Parathyroid adenoma (tissue), 2 donors: ENCODE measurements around the gene PALLD.
A peak's percentile ranks its signal among the peaks of the same experiment; 100 is the strongest.

Experiments
- H2AFZ ChIP-seq: fragments of 300-600 bp; sonication (generic); one replicate; pipeline ENCODE4 v1.7.0; 2017; ENCODE audit warnings: antibody characterized with exemption, mild to moderate bottlenecking
- H3K27ac ChIP-seq: fragments of 300-600 bp; sonication (generic); one replicate; pipeline ENCODE4 v1.7.0; 2017
- H3K27me3 ChIP-seq: fragments of 300-600 bp; sonication (generic); one replicate; pipeline ENCODE4 v1.7.0; 2017; ENCODE audit warnings: low read length; ENCODE audit not compliant: control insufficient read depth, insufficient read depth
- H3K36me3 ChIP-seq: fragments of 300-600 bp; sonication (generic); one replicate; pipeline ENCODE4 v1.7.0; 2017; ENCODE audit warnings: low read length; ENCODE audit not compliant: control insufficient read depth, insufficient read depth
- H3K4me1 ChIP-seq: fragments of 300-600 bp; sonication (generic); one replicate; pipeline ENCODE4 v1.7.0; 2017; ENCODE audit warnings: control low read depth
- H3K4me2 ChIP-seq: fragments of 300-600 bp; sonication (generic); one replicate; pipeline ENCODE4 v1.7.0; 2017; ENCODE audit warnings: low read length
- H3K4me3 ChIP-seq: fragments of 300-600 bp; sonication (generic); one replicate; pipeline ENCODE4 v1.7.0; 2017; ENCODE audit warnings: low read depth, low read length
- H3K79me2 ChIP-seq: fragments of 300-600 bp; sonication (generic); one replicate; pipeline ENCODE4 v1.7.0; 2017; ENCODE audit warnings: control low read depth
- H3K9ac ChIP-seq: fragments of 300-600 bp; sonication (generic); one replicate; pipeline ENCODE4 v1.7.0; 2017; ENCODE audit warnings: mild to moderate bottlenecking
- H3K9me3 ChIP-seq: fragments of 300-600 bp; sonication (generic); one replicate; pipeline ENCODE4 v1.7.0; 2017; ENCODE audit warnings: low read length; ENCODE audit not compliant: control insufficient read depth
- CTCF ChIP-seq: fragments of 300-600 bp; sonication (generic); IDR thresholded peaks from one replicate; pipeline ENCODE4 v1.7.0; 2017; ENCODE audit warnings: antibody characterized with exemption, mild to moderate bottlenecking
- donor health status: primary hyperparathyroidism.

Gene PALLD

GRCh38 chr4:168634276-168634802 lies 137.5 kb downstream of the PALLD start:
- peaks cover 23% of the 10 kb centered on the region for H3K4me1 ChIP-seq
- no peaks in the 10 kb centered on the region for H3K9me3 ChIP-seq
- H3K4me2 ChIP-seq: peak overlapping the region; percentile 82
- peak overlapping the region; percentile 7 for H2AFZ ChIP-seq
- no peaks in the 10 kb centered on the region for H3K36me3 ChIP-seq
- peak overlapping the region; percentile 96 for H3K27ac ChIP-seq
- H3K79me2 ChIP-seq: peaks cover 14% of the 10 kb centered on the region
- H3K9ac ChIP-seq: no peak overlapping the region
- no peak for TF ChIP-seq CTCF
- peak overlapping the region; percentile 78 for H3K4me3 ChIP-seq
- H3K27me3 ChIP-seq: no peaks in the 10 kb centered on the region

- H3K4me1 ChIP-seq: peaks cover 23% of the 10 kb centered on the region
- peaks cover 14% of the 10 kb centered on the region for H3K79me2 ChIP-seq
- H3K9ac ChIP-seq: no peak overlapping the region
- peak overlapping the region; percentile 96 for H3K27ac ChIP-seq
- H2AFZ ChIP-seq: no peak overlapping the region
- H3K27me3 ChIP-seq: no peaks in the 10 kb centered on the region
- H3K4me2 ChIP-seq: no peak overlapping the region
- H3K4me3 ChIP-seq: no peak overlapping the region
- TF ChIP-seq CTCF: no peak
- no peaks in the 10 kb centered on the region for H3K9me3 ChIP-seq
- H3K36me3 ChIP-seq: no peaks in the 10 kb centered on the region
Observed at GRCh38 chr4:168636040-168636439, 139.2 kb downstream of the PALLD start.

- H3K36me3 ChIP-seq: no peaks in the 10 kb centered on the region
- H3K4me1 ChIP-seq: peaks cover 22% of the 10 kb centered on the region
- peak overlapping the region; percentile 96 for H3K27ac ChIP-seq
- H3K27me3 ChIP-seq: no peaks in the 10 kb centered on the region
- no peak overlapping the region for H2AFZ ChIP-seq
- TF ChIP-seq CTCF: no peak
- H3K9ac ChIP-seq: no peak overlapping the region
- no peaks in the 10 kb centered on the region for H3K9me3 ChIP-seq
- peak overlapping the region; percentile 37 for H3K4me2 ChIP-seq
- peaks cover 14% of the 10 kb centered on the region for H3K79me2 ChIP-seq
- H3K4me3 ChIP-seq: no peak overlapping the region
Observed at GRCh38 chr4:168636506-168637196, 139.8 kb downstream of the PALLD start.

- no peaks in the 10 kb centered on the region for H3K27me3 ChIP-seq
- H3K36me3 ChIP-seq: no peaks in the 10 kb centered on the region
- no peaks in the 10 kb centered on the region for H3K9me3 ChIP-seq
- TF ChIP-seq CTCF: no peak
- no peak overlapping the region for H2AFZ ChIP-seq
- H3K4me3 ChIP-seq: no peak overlapping the region
- H3K79me2 ChIP-seq: peaks cover 12% of the 10 kb centered on the region
- H3K27ac ChIP-seq: peak overlapping the region; percentile 96
- H3K9ac ChIP-seq: no peak overlapping the region
- H3K4me1 ChIP-seq: peaks cover 26% of the 10 kb centered on the region
- H3K4me2 ChIP-seq: no peak overlapping the region
Observed at GRCh38 chr4:168637872-168638756, 141.3 kb downstream of the PALLD start.
